GM12874 (cell line): ENCODE results near the gene EIF2B4.

Source experiments
- TF ChIP-seq, protein P1 (sequence below): IDR thresholded peaks from 2 replicates; pipeline ENCODE4 v1.5.1; 2011; ENCODE audit warnings: low read depth, mild to moderate bottlenecking, control low read depth, low read length, moderate library complexity; ENCODE audit not compliant: insufficient read depth

The EIF2B4 gene

DNA sequence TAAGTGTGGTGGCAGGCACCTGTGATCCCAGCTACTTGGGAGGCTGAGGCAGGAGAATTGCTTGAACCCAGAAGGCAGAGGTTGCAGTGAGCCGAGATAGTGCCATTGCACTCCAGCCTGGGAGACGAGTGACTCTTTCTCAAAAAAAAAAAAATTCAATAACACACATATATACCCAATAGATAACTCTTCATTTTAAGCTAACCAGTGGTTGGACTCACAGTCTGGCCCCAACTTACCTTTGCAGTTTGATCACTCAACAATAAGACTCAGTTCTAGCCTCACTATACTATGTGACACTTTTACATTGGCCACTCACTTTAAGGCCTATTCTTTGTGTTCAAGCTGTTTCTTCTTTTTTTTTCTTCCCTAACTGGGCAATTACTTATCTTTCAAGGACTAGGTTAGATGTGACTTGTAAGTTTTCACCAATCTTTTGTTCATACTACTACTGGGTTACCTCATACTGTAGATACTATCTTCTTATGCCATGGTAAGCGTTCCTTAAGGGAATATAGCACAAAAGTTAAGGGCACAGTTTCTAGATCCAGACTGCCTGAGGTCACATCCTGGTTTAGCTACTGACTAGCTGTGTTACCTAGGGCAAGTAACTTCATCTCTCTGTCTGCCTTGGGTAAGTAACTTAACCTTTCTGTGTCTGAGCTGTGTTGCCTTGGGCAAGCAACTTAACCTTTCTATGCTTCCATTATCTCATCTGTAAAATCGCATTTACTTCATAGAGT lies 7.3 kb downstream of the EIF2B4 start:
- TF ChIP-seq, protein P1, sequence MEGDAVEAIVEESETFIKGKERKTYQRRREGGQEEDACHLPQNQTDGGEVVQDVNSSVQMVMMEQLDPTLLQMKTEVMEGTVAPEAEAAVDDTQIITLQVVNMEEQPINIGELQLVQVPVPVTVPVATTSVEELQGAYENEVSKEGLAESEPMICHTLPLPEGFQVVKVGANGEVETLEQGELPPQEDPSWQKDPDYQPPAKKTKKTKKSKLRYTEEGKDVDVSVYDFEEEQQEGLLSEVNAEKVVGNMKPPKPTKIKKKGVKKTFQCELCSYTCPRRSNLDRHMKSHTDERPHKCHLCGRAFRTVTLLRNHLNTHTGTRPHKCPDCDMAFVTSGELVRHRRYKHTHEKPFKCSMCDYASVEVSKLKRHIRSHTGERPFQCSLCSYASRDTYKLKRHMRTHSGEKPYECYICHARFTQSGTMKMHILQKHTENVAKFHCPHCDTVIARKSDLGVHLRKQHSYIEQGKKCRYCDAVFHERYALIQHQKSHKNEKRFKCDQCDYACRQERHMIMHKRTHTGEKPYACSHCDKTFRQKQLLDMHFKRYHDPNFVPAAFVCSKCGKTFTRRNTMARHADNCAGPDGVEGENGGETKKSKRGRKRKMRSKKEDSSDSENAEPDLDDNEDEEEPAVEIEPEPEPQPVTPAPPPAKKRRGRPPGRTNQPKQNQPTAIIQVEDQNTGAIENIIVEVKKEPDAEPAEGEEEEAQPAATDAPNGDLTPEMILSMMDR = no peak

DNA sequence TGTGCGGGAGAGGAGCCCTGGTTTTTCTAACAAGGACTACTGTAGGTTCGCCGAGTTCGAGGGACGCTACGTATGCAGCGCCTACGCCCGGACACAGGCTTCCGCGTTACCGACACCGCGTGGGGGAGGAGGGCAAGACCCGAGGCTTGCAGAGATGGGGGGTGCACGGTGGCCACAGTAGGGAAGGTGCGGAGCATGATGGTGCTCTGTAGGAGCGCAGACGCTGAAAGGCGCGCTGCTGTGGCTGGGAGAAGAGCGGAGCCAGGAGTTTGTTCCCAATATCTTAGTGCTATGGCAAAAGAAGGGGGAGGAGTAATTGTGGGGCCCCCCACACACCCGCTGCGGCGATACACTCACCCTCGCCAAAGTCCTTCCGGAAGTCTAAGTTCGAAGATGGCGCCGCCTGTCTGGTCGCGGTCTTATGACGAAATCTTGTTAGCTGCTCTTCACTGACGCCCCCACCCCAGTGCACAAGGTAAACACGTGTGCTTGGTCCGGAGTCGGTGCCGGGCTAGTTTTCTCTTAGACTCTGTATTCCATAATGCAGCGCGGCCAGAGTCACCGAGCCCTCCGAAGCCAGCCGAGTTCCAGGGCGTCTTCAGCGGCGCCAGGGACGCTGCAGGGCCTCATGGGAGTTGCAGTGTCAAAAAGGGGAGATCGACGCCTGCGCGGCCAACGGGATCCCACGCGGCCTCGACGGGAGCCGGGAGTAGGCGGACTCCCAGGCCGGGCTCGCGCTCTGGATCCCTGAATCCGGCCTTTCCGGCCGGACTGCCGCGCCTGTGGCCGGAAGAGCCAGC lies 13.6 kb downstream of the EIF2B4 start, which contains the start of gene GTF3C2:
Gene GTF3C2, minus strand, starts transcription at position 383 of the 800 bp plus-strand sequence. CDS start 13,210 bp downstream, outside the sequence.
- TF ChIP-seq, protein P1 = no peak

DNA sequence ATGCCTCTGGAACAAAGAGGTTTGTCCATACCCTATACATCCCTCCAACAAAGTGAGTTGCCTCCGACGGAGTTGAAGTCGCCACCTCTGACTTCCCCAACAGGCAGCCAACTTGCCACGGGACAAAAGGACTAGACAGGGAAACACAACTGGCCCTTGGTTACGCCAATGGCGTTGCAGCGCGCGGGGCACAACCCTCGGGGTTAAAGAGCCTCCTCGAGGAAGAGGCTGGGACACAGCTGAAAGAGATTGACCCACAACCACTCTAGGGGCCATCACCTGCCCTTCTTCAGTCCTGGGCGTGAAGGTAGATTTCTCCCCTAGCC lies 14.1 kb downstream of the EIF2B4 start:
- TF ChIP-seq, protein P1 = no peak

DNA sequence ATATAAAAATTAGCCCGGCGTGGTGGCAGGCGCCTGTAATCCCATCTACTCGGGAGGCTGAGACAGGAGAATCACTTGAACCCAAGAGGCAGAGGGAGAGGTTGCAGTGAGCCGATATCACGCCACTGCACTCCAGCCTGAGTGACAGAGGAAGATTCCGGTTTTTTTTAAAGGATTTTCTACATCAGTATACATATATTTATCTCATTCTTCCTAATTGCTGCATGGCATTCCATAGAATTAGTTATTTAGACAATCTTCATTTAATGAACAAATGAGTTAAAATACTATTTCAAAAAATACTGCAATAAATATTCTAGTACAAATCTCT lies 15.6 kb downstream of the EIF2B4 start:
- TF ChIP-seq, protein P1 = no peak

DNA sequence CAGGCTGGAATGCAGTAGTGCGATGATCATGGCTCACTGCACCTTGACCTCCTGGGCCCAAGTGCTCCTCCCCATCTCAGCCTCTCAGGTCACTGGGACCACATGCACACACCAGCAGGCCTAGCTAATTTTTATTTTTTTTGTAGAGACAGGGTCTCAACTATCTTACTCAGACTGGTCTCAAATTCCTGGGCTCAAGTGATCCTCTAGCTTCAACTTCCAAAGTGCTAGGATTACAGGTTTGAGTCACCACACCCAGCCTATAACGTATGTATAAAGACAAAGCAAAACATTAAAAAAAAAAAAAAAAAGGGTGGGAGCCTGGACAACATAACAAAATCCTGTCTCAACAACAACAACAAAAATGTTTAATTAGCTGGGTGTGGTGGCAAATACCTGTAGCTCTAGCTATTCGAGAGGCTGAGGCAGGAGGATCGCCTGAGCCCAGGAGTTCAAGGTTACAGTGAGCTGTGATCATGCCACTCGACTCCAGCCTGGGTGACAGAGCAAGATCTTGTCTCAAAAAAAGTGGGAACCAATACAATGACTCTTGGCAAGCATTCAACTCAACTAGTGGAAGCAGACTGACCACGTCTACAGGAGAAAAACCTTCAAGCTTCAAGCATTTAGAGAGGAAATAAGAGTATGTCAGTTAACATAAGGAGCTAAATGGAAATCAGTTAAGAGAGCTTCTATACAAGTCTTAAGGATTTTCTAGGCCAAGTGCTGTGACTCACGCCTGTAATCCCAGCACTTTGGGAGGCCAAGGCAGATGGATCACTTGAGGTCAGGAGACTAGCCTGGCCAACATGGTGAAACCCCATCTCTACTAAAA lies 16.2 kb downstream of the EIF2B4 start:
- TF ChIP-seq, protein P1 = no peak

DNA sequence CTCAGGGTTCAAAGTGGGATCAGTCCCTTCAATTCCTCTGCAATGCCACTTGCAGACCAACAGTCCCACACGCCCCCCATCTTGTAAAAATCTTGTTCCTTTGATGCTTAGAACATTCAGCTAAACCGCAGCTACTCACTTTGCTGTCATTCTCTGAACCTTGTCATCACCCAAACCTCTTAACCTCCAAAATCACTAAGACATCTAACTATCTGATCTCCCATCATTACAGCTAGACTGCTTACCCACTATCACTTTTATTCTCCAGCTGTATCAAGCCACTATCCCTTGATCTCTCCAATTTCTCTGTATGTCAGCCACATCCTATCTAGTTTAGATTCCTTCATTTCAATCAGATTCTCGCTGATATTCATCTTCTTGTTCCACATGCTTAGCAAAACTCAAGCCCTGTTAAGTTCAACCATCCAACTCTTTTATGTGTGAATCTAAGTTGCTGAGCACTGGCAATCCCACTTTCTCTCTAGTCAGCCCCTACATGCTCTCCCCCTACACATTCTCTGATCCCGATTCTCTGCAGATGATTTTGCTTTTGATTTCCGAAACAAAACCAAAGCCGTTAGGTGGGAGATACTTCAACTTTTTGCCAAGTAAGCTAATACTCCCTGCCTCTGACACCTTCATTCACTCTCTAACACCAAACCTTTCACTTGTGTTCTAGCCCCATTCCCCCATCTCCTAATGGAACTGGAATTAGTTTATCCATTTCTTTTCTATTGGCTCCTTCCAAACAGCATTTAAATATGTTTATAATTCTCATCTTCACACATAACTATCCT lies 18.1 kb downstream of the EIF2B4 start:
- TF ChIP-seq, protein P1 = no peak
